KMS-11 (cell line): ENCODE measurements around the gene GATA2.

Experiments used
- H2AFZ ChIP-seq: fragments of 200-600 bp; sonication (generic); 2 replicates; pipeline ENCODE4 v1.6.1; 2016; ENCODE audit warnings: antibody characterized with exemption, mixed run types, low read depth
- H3K27ac ChIP-seq: fragments of 200-600 bp; sonication (generic); 2 replicates; pipeline ENCODE4 v1.6.1; 2016; ENCODE audit warnings: mild to moderate bottlenecking, mixed run types
- H3K27me3 ChIP-seq: fragments of 200-600 bp; sonication (generic); 2 replicates; pipeline ENCODE4 v1.6.1; 2017; ENCODE audit warnings: mild to moderate bottlenecking, low read depth, mixed run types, moderate library complexity; ENCODE audit not compliant: insufficient read depth
- H3K36me3 ChIP-seq: fragments of 200-600 bp; sonication (generic); 2 replicates; pipeline ENCODE4 v1.6.1; 2017; ENCODE audit warnings: mild to moderate bottlenecking, mixed run types; ENCODE audit not compliant: insufficient read depth
- H3K4me1 ChIP-seq: fragments of 200-600 bp; sonication (generic); 2 replicates; pipeline ENCODE4 v1.6.1; 2016; ENCODE audit warnings: mild to moderate bottlenecking, low read depth, mixed run types; ENCODE audit not compliant: poor library complexity, severe bottlenecking
- H3K4me2 ChIP-seq: fragments of 200-600 bp; sonication (generic); 2 replicates; pipeline ENCODE4 v1.7.0; 2016; ENCODE audit warnings: mild to moderate bottlenecking, mixed run types
- H3K4me3 ChIP-seq: fragments of 200-600 bp; sonication (generic); IDR thresholded peaks from 2 replicates; pipeline ENCODE4 v1.6.1; 2017; ENCODE audit warnings: low read depth, low read length, mixed read lengths; ENCODE audit not compliant: insufficient read depth
- H3K79me2 ChIP-seq: fragments of 200-600 bp; sonication (generic); 2 replicates; pipeline ENCODE4 v1.6.1; 2016; ENCODE audit warnings: low read depth, mixed run types; ENCODE audit not compliant: insufficient read depth
- H3K9ac ChIP-seq: fragments of 200-600 bp; sonication (generic); 2 replicates; pipeline ENCODE4 v1.6.1; 2016; ENCODE audit warnings: mild to moderate bottlenecking, mixed run types
- H4K20me1 ChIP-seq: fragments of 200-600 bp; sonication (generic); 2 replicates; pipeline ENCODE4 v1.6.1; 2016; ENCODE audit warnings: mild to moderate bottlenecking, mixed run types; ENCODE audit not compliant: insufficient read depth
- TF ChIP-seq, protein P1 (sequence below): fragments of 200-600 bp; sonication (generic); conservative IDR thresholded peaks from 2 replicates; pipeline ENCODE4 v1.6.1; 2017; ENCODE audit warnings: low read depth, mild to moderate bottlenecking, antibody characterized with exemption, low read length, moderate library complexity, mixed read lengths

GATA2 gene

DNA sequence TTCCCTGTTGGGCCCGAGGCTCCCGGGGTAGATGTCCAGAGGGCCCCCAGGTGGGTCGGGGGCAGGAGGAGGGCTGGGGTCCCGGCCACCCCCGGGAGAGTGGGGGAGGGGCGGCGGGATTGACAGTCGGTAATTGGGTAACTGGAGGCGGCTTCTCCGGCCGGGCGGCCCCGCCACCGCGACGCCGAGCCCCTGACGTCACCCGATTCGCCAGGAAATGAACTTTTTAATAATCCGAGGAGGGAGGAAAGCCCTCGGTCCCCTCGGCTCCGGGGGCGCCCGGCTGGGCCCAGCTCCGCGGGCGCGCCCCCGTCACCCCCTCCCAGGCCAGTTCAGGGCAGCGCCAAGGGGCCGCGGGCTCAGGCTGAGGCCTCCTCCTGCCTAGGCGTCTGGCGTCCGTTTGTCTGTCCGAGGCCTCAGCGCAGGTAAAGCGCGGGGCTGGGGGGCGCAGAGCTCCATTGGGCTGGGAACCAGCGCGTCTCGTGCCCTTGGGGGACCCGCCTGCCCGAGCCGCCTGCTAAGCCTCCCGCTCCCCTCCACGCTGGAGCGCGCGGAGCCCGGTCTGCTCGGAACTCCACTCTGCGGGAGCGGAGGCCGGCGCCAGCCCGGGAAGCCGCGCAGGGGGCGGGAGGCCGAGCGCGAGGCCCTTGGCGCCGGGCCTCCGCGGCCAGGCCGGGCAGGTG lies 3.9 kb downstream of the GATA2 start:
- H3K4me3 ChIP-seq = no peak overlapping the region
- peak overlapping the region; percentile 33; the same call in 1 of the 2 replicates for H2AFZ ChIP-seq
- H3K36me3 ChIP-seq = no peaks in the 10 kb centered on the region
- no peaks in the 10 kb centered on the region for H3K79me2 ChIP-seq
- H3K27ac ChIP-seq = no peak overlapping the region
- no peaks in the 10 kb centered on the region for H4K20me1 ChIP-seq
- no peak overlapping the region for H3K9ac ChIP-seq
- peaks cover 97% of the 10 kb centered on the region for H3K27me3 ChIP-seq
- H3K4me2 ChIP-seq = peak overlapping the region; percentile 94
- no peaks in the 10 kb centered on the region for H3K4me1 ChIP-seq
- TF ChIP-seq, protein P1, sequence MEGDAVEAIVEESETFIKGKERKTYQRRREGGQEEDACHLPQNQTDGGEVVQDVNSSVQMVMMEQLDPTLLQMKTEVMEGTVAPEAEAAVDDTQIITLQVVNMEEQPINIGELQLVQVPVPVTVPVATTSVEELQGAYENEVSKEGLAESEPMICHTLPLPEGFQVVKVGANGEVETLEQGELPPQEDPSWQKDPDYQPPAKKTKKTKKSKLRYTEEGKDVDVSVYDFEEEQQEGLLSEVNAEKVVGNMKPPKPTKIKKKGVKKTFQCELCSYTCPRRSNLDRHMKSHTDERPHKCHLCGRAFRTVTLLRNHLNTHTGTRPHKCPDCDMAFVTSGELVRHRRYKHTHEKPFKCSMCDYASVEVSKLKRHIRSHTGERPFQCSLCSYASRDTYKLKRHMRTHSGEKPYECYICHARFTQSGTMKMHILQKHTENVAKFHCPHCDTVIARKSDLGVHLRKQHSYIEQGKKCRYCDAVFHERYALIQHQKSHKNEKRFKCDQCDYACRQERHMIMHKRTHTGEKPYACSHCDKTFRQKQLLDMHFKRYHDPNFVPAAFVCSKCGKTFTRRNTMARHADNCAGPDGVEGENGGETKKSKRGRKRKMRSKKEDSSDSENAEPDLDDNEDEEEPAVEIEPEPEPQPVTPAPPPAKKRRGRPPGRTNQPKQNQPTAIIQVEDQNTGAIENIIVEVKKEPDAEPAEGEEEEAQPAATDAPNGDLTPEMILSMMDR = no peak

DNA sequence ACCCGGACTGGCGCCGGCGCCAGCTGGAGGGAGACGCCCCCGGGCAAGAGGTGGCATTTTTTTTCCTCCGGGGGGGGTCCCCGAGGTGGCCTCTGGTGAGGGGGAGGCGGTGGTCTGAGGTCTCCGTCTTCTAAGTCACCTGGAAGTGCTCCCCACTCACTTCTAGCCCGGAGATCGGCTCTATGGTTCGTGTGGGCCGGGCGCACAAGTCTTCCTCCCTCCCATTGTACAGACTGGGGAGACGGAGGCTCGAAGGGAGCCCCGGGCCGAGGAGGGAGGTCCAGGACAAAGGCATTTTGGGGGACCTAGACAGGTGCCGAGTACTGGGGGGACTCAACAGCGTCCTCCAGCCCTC lies 4.4 kb downstream of the GATA2 start:
- Histone ChIP-seq H3K79me2 (no peaks in the 10 kb centered on the region), H3K4me2 (peak overlapping the region; percentile 94), H2AFZ (peak overlapping the region; percentile 88; the same call in 1 of the 2 replicates), H3K27me3 (peaks cover 97% of the 10 kb centered on the region), H3K9ac (no peak overlapping the region), H4K20me1 (no peaks in the 10 kb centered on the region), H3K4me3 (no peak overlapping the region), H3K4me1 (no peaks in the 10 kb centered on the region), H3K36me3 (no peaks in the 10 kb centered on the region), H3K27ac (no peak overlapping the region)
- TF ChIP-seq, protein P1 = no peak

DNA sequence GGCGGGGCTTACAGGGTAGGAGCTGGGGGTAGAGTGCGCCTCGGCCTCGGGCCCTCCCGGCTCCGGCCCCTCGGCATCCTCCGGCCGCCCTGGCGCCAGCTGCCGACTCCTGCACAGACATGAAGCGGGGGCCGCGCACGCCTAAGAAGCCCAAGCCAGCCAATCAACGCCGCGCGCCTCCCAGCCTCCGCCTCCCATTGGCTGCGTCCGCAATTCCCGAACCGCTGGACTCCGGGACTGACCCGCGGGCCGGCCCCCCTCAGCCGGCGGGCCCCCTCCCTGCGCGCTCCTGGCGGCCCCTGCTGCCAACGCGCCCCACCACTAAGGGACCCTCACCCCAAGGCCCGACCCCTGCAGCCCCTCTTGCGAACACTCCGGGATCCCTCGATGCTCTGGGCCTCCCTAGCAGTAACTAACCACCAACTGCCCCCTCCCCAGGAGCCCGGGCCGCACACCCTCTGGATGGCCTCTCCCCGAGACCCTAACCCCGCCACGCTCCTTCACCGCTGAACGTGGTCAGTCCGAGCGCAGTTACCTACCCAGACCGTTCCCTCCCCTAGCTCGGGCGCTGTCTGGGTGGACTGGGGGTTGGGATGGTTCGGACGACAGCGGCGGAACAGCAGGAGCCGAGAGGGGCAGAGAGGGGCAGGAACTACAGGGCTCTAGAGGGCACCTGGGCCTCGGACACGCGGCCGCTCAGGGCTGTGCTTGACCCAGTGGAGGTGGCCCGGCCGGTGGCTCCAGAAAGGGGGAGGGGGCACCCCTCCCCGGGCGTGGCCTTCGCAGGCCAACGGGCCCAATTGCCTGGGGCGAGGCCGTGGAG lies 5.0 kb downstream of the GATA2 start:
- H3K36me3 ChIP-seq = no peaks in the 10 kb centered on the region
- no peaks in the 10 kb centered on the region for H4K20me1 ChIP-seq
- peaks cover 97% of the 10 kb centered on the region for H3K27me3 ChIP-seq
- no peaks in the 10 kb centered on the region for H3K79me2 ChIP-seq
- H3K4me2 ChIP-seq = peak overlapping the region; percentile 94
- no peak overlapping the region for H3K9ac ChIP-seq
- H3K4me1 ChIP-seq = no peaks in the 10 kb centered on the region
- H2AFZ ChIP-seq = peak overlapping the region; percentile 88
- no peak overlapping the region for H3K4me3 ChIP-seq
- no peak overlapping the region for H3K27ac ChIP-seq
- TF ChIP-seq, protein P1 = no peak

DNA sequence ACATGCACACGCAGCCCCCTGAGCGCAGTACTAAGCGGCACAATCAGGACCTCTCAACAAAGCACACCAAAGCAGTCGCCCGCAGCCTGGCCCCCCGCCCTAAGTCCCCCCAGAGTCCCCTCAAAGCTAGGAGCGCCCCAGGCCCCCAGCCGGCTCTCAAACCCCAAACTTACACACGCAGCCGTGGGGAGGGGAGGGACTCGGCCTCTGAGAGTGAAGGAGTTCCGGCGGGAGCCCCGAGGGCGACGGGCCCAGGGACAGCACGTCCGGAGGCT lies 5.5 kb downstream of the GATA2 start:
- no peaks in the 10 kb centered on the region for H4K20me1 ChIP-seq
- H2AFZ ChIP-seq = peak overlapping the region; percentile 88
- TF ChIP-seq, protein P1 = no peak
- H3K9ac ChIP-seq = no peak overlapping the region
- peak overlapping the region; percentile 40 for H3K4me3 ChIP-seq
- H3K27me3 ChIP-seq = peaks cover 97% of the 10 kb centered on the region
- H3K79me2 ChIP-seq = no peaks in the 10 kb centered on the region
- no peak overlapping the region for H3K27ac ChIP-seq
- no peaks in the 10 kb centered on the region for H3K4me1 ChIP-seq
- H3K4me2 ChIP-seq = peak overlapping the region; percentile 94
- H3K36me3 ChIP-seq = no peaks in the 10 kb centered on the region
